ENCODE data around the gene MAJIN. TPM values are rescaled to one million over a fixed set of nuclear protein-coding genes. Genes with fewer than 3 reads are reported as not detected.

MAJIN gene
- polyA plus RNA-seq, 1 of the 3 experiments (the other 2 are of a cell fraction) = not detected

GRCh38 chr11:64891880-64892279 is 80.0 kb downstream of the MAJIN start:
- H3K9ac ChIP-seq = no peak overlapping the region
- CTCF ChIA-PET = interaction anchor here (0.7 to 26.7 kb wide), 5 partner anchors 14 to 122 kb away, joined by 3 to 530 read pairs (median 3); partner anchors contain the start of genes ARL2 and CDC42BPG
- TF ChIP-seq EZH2phosphoT487 (IDR thresholded peaks at IDR 0.05; ENCODE audit: borderline replicate concordance, low read depth) = no peak
- TF ChIP-seq TAF1 (IDR thresholded peaks at IDR 0.05; ENCODE audit: borderline replicate concordance, low read depth, low read length) = no peak
- no peak for TF ChIP-seq SIN3A (IDR thresholded peaks at IDR 0.05; ENCODE audit: borderline replicate concordance, low read depth, low read length)
- no peak for TF ChIP-seq EP300 (IDR thresholded peaks at IDR 0.05; ENCODE audit: borderline replicate concordance in 1 of 2, low read depth in 1 of 2, low read length in 1 of 2)
- no peak for TF ChIP-seq CTCF (IDR thresholded peaks at IDR 0.05)
- TF ChIP-seq, protein P1, sequence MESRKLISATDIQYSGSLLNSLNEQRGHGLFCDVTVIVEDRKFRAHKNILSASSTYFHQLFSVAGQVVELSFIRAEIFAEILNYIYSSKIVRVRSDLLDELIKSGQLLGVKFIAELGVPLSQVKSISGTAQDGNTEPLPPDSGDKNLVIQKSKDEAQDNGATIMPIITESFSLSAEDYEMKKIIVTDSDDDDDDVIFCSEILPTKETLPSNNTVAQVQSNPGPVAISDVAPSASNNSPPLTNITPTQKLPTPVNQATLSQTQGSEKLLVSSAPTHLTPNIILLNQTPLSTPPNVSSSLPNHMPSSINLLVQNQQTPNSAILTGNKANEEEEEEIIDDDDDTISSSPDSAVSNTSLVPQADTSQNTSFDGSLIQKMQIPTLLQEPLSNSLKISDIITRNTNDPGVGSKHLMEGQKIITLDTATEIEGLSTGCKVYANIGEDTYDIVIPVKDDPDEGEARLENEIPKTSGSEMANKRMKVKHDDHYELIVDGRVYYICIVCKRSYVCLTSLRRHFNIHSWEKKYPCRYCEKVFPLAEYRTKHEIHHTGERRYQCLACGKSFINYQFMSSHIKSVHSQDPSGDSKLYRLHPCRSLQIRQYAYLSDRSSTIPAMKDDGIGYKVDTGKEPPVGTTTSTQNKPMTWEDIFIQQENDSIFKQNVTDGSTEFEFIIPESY (IDR thresholded peaks at IDR 0.05; ENCODE audit: borderline replicate concordance, low read depth) = no peak
- no peak for TF ChIP-seq TEAD4 (IDR thresholded peaks at IDR 0.05; ENCODE audit: borderline replicate concordance, insufficient read depth)
- TF ChIP-seq REST (IDR thresholded peaks at IDR 0.05; ENCODE audit: low read depth, low read length) = no peak
- TF ChIP-seq USF2 (IDR thresholded peaks at IDR 0.05; ENCODE audit: borderline replicate concordance, low read depth, low read length) = no peak
- no peak for TF ChIP-seq SMC3 (IDR thresholded peaks at IDR 0.05; ENCODE audit: low read depth, low read length)
- H3K9me3 ChIP-seq = no peaks in the 10 kb centered on the region
- no peaks in the 10 kb centered on the region for H3K27me3 ChIP-seq (ENCODE audit: insufficient read depth)
- H3K4me2 ChIP-seq = no peak overlapping the region
- H3F3A ChIP-seq (replicated peaks; ENCODE audit: insufficient read depth) = no peaks in the 10 kb centered on the region
- H3K79me2 ChIP-seq (ENCODE audit: insufficient read depth) = no peaks in the 10 kb centered on the region
- H3K4me3 ChIP-seq (ENCODE audit: low read depth in 2 of 2, low read length in 1 of 2) = no peak overlapping the region
- POLR2A ChIA-PET = interaction anchor here (0.5 to 0.7 kb wide), 2 partner anchors 9 to 56 kb away, joined by 4 read pairs; no protein-coding TSS in a partner anchor
- H3K9me2 ChIP-seq = no peaks in the 10 kb centered on the region
- no peak overlapping the region for H2AFZ ChIP-seq (ENCODE audit: low read depth)
- WGBS (ENCODE audit: low lambda C conversion rate) = 63% methylated on average over 5 of the region's 5 CpGs
- H3K4me1 ChIP-seq (ENCODE audit: control insufficient read depth in 1 of 2, insufficient read depth in 2 of 2, low read depth in 1 of 2, low read length in 1 of 2) = peaks cover 0 to 15% of the 10 kb centered on the region in 2 experiments; a peak in 1 of 4 replicates
- H4K20me1 ChIP-seq (ENCODE audit: insufficient read depth) = no peaks in the 10 kb centered on the region
- H3K36me3 ChIP-seq (replicated peaks in 1 of 2; ENCODE audit: control insufficient read depth in 1 of 2, insufficient read depth in 2 of 2, low read length in 1 of 2) = no peaks in the 10 kb centered on the region
- H3K27ac ChIP-seq (ENCODE audit: low read depth in 2 of 2, low read length in 1 of 2) = no peak overlapping the region
- DNase-seq = no peak

Data from SK-N-SH (cell line).